Measurements from ENCODE around the gene XAF1.
"Not testable (repeated sequence)": the region's sequence is repeated elsewhere in the genome, so short reads cannot be mapped to it uniquely, and the experiment has no call there.

Gene XAF1

GRCh38 chr17:6796887-6797490, 41.1 kb downstream of the XAF1 start:
- FAIRE-seq = no peak
- no peak for DNase-seq (ENCODE audit: insufficient read length, low spot score)

- FAIRE-seq (no peak), DNase-seq (ENCODE audit: insufficient read length, low spot score) (no peak)
Measured at GRCh38 chr17:6797718-6798351, 42.0 kb downstream of the XAF1 start.

GRCh38 chr17:6799738-6800137, 43.9 kb downstream of the XAF1 start:
- DNase-seq (ENCODE audit: insufficient read length, low spot score) = no peak
- no peak for FAIRE-seq

GRCh38 chr17:6800422-6801027, 44.7 kb downstream of the XAF1 start:
- DNase-seq (ENCODE audit: insufficient read length, low spot score) = no peak
- no peak for FAIRE-seq

GRCh38 chr17:6811510-6811909, 55.7 kb downstream of the XAF1 start:
- no peak for DNase-seq (ENCODE audit: insufficient read length, low spot score)
- FAIRE-seq = no peak

- DNase-seq (ENCODE audit: insufficient read length, low spot score) (no peak), FAIRE-seq (no peak)
Measured at GRCh38 chr17:6812295-6812694, 56.4 kb downstream of the XAF1 start.

- no peak for FAIRE-seq
- DNase-seq (ENCODE audit: insufficient read length, low spot score) = no peak
Measured at GRCh38 chr17:6815775-6816174, 59.9 kb downstream of the XAF1 start.

GRCh38 chr17:6816368-6816767, 60.5 kb downstream of the XAF1 start:
- DNase-seq (ENCODE audit: insufficient read length, low spot score); FAIRE-seq: not testable (repeated sequence)

GRCh38 chr17:6818938-6819337, 63.1 kb downstream of the XAF1 start:
- DNase-seq (ENCODE audit: insufficient read length, low spot score) = no peak
- FAIRE-seq = no peak

- no peak for FAIRE-seq
- DNase-seq (ENCODE audit: insufficient read length, low spot score) = no peak
Measured at GRCh38 chr17:6823011-6823442, 67.2 kb downstream of the XAF1 start.
